ACC112 (cell line): Measurements from ENCODE around the gene TMEM121B.

ENCODE experiments used
- H2AFZ ChIP-seq: fragments of 200-600 bp; sonication (generic); one replicate; pipeline ENCODE4 v1.6.0; 2017; ENCODE audit warnings: antibody characterized with exemption, low read length; ENCODE audit not compliant: unreplicated experiment
- H3K27ac ChIP-seq: fragments of 200-600 bp; sonication (generic); 2 replicates; pipeline ENCODE4 v1.5.1; 2014; ENCODE audit warnings: low read depth, mild to moderate bottlenecking, antibody characterized with exemption, low read length, moderate library complexity
- H3K27me3 ChIP-seq: fragments of 200-600 bp; sonication (generic); 2 replicates; pipeline ENCODE4 v1.6.1; 2014; ENCODE audit warnings: mild to moderate bottlenecking, antibody characterized with exemption, low read length, moderate library complexity, mixed read lengths; ENCODE audit not compliant: insufficient read depth
- H3K36me3 ChIP-seq: fragments of 200-600 bp; sonication (generic); 2 replicates; pipeline ENCODE4 v1.6.1; 2016; ENCODE audit warnings: mild to moderate bottlenecking, antibody characterized with exemption, low read length, moderate library complexity, mixed read lengths; ENCODE audit not compliant: insufficient read depth
- H3K4me1 ChIP-seq: fragments of 200-600 bp; sonication (generic); one replicate; pipeline ENCODE4 v1.6.1; 2016; ENCODE audit warnings: low read length, mixed read lengths; ENCODE audit not compliant: insufficient read depth, unreplicated experiment, control insufficient read depth
- H3K4me3 ChIP-seq: fragments of 200-600 bp; sonication (generic); 2 replicates; pipeline ENCODE4 v1.5.1; 2014; ENCODE audit warnings: mild to moderate bottlenecking, low read depth, low read length
- H3K79me2 ChIP-seq: fragments of 200-600 bp; sonication (generic); one replicate; pipeline ENCODE4 v1.6.0; 2016; ENCODE audit warnings: low read length; ENCODE audit not compliant: control insufficient read depth, unreplicated experiment, insufficient read depth

The TMEM121B gene

DNA sequence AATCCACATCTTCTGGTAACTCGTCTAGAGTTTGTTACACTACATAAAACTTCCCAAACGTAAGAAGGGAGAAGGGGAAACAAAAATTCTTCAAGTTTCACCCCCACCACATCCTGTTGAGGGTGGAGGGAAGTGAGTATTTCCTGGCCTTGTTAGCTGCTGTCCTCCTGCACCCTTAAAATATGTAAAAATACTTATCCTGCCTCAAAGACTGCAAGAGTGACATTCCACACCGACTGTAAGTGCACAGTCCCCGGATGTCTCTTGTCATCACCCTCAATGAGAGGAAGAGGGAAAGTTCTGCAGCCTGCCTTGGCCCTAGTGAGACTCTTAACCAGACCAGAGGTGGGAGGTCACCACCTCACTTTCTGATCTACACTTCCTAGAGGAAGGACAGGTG, 3.3 kb downstream of the TMEM121B start:
- no peak overlapping the region for H2AFZ ChIP-seq
- H3K36me3 ChIP-seq = no peaks in the 10 kb centered on the region
- no peaks in the 10 kb centered on the region for H3K79me2 ChIP-seq
- no peak overlapping the region for H3K27ac ChIP-seq
- H3K4me1 ChIP-seq = no peaks in the 10 kb centered on the region
- H3K4me3 ChIP-seq = no peak overlapping the region
- H3K27me3 ChIP-seq = peaks cover 24% of the 10 kb centered on the region; the same call in 1 of the 2 replicates

DNA sequence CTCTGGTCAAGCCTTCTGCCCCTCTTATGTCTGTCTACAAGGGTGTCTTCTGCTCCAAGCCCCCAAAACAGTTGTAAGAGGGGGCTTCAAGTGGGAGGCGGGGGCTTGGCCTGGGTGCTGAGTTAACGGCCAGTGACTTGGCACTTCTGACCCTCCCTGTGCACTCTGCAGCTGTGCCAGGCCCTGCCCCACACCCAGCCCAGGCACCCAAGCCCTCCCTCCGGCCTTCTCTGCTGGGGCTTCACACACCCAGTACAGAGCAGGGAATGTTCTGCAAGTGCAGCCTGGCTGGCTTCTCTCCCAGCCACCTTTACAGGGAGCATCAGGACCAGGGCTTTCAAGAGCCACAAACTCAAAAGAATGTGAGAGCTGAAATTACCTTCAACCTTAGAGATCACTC, 3.8 kb downstream of the TMEM121B start:
- H2AFZ ChIP-seq = no peak overlapping the region
- H3K4me1 ChIP-seq = no peaks in the 10 kb centered on the region
- peaks cover 24% of the 10 kb centered on the region; the same call in 1 of the 2 replicates for H3K27me3 ChIP-seq
- no peak overlapping the region for H3K27ac ChIP-seq
- H3K36me3 ChIP-seq = no peaks in the 10 kb centered on the region
- H3K4me3 ChIP-seq = no peak overlapping the region
- H3K79me2 ChIP-seq = no peaks in the 10 kb centered on the region

DNA sequence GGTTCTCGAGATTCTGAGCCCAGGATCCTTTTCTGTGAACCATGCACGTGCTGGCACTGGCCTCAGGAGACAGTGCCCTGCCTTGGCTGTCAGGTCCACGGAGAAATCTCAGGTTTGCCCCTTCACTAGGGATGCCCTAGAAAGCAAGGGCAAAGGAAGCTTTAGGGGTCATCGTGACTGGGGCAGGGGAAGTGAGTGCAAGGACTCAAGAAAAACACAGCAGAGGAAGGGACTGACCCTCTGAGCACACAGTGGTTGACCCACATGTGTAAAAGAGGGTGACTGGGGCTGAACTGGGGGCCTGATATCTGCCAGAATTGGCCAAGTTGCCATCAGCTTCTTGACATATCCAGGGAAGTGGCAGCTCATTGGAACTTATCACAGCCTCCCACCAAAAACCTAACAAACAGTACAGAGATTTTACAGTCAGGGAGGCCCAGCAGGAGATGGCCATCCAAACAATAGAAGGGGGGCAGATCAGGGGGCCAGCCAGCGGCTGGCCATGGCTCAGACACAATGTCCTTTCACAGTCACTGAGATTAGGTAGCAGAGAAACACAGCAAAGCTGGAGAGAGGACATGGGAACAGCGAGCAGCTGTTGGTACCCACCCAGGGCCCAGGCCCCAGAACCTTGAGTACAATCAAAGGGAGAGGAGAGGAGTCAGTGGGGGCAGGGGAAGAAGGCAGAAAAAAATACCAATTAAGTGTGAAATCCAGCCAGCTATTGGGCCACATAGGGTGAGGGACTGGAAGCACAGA, 4.4 kb downstream of the TMEM121B start:
- Histone ChIP-seq H3K27ac (no peak overlapping the region), H3K4me1 (no peaks in the 10 kb centered on the region), H3K27me3 (peaks cover 18% of the 10 kb centered on the region; the same call in 1 of the 2 replicates), H3K79me2 (no peaks in the 10 kb centered on the region), H3K4me3 (no peak overlapping the region), H2AFZ (no peak overlapping the region), H3K36me3 (no peaks in the 10 kb centered on the region)

DNA sequence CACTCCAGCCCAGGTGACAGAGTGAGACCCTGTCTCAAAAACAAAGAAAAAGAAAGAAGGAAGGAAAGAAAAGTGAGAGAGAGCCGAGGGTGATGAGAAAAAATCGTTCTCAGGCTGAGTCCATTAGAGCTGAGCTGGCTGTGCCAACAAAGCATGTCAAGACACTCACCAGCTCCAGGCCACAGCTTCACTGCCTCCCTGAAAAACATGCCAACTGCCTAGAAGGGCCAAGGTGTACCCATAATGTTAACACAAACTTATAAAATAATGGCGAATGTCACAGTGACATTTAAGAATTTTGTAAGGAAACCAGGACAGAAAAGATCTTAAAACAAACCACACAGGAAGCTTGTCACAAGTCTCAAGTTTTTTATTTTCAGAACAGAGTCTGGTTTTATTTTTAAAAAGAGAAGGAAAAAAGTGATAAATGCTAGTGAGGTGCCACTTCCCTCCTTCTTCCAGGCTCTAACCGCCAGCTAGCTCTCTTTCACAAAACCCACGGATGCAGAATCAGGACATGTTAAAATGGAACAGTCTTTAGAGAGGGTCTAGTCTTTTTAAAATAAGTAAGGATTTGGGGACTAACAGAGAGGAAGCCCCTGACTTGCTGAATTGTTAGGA, 5.1 kb downstream of the TMEM121B start:
- H3K27me3 ChIP-seq = peaks cover 14% of the 10 kb centered on the region; the same call in 1 of the 2 replicates

DNA sequence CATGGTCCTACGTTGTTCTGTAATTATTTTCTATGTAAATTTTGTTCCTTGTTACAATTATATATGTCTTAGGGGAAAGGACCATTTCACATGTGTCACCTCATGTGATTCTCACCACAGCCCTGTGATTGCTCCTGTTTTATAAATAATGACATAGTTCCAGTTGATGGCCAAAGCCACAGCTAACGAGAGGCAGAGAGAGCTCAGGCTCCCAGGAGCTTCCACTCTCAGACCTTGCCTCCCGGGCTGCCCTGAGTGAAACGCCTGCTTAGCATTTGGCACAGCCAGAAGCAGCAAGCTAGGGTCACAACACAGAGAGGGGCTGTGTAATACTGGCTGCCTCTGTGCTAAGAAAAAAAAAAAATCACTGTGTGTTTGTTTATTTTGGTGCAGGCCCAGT, 5.9 kb downstream of the TMEM121B start:
- Histone ChIP-seq H3K27me3 (peaks cover 14% of the 10 kb centered on the region; the same call in 1 of the 2 replicates), H2AFZ (no peak overlapping the region), H3K4me3 (no peak overlapping the region), H3K36me3 (no peaks in the 10 kb centered on the region), H3K4me1 (no peaks in the 10 kb centered on the region), H3K27ac (no peak overlapping the region), H3K79me2 (no peaks in the 10 kb centered on the region)

More for the DNA sequence above, 5.1 kb downstream of the TMEM121B start:
- H3K4me1 ChIP-seq = no peaks in the 10 kb centered on the region
- H3K27ac ChIP-seq = no peak overlapping the region
- no peaks in the 10 kb centered on the region for H3K79me2 ChIP-seq
- no peak overlapping the region for H2AFZ ChIP-seq
- no peak overlapping the region for H3K4me3 ChIP-seq
- H3K36me3 ChIP-seq = no peaks in the 10 kb centered on the region

DNA sequence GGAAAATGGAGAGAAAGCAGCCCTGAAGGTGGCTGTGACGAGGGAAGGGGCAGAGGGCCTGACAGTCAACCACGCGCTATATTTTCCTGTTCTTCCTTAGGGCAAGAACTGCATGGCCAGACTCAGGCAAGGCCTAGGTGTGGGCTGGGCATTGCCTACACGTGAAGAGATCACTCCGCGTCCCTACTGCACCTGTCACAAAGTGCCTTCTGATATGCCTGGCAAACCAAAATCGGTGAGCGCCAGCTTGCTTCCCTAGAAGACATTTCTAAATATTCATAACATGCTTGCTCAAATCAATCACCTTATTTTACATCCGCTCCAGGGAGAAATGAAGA, 6.3 kb downstream of the TMEM121B start:
- Histone ChIP-seq H3K27me3 (peaks cover 14% of the 10 kb centered on the region; the same call in 1 of the 2 replicates), H3K79me2 (no peaks in the 10 kb centered on the region), H3K36me3 (no peaks in the 10 kb centered on the region), H2AFZ (no peak overlapping the region), H3K27ac (no peak overlapping the region), H3K4me3 (no peak overlapping the region), H3K4me1 (no peaks in the 10 kb centered on the region)

DNA sequence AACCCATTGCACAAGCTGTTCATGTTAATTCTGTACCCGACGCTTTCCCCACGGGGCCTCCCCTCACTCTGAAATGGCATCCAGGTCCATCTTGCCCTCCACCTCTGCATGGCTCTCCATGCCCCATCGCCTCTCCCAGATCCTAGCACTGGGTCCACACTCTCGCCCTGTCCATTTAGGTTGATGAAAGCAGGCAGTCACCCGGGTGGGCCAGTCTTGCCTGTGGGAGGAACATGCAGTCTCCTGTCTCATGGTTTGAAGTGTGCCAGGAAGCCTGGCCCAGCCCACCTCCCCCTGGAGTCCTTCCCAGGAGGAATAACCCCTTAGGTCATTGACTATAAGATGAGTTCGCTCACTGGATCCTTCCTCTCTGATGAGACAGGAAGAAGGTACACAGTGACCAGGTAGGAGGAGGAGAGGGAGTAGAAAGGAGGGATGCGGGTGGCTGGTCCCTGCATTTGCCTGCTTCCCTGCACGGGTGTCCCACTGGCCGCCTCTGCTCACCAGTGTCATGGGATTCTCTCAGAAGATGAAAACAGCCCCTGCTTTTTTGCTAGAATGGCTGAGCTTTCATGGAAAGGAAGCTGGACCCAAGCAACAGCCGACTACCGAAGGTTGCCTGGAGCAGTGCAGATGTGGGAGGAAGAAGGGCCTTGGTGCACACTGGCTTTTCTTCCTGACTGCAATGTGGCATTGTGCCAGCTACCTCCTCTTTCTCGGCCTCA, 6.8 kb downstream of the TMEM121B start:
- Histone ChIP-seq H3K79me2 (no peaks in the 10 kb centered on the region), H3K36me3 (no peaks in the 10 kb centered on the region), H3K27ac (no peak overlapping the region), H3K27me3 (peaks cover 8% of the 10 kb centered on the region; the same call in 1 of the 2 replicates), H3K4me3 (no peak overlapping the region), H2AFZ (no peak overlapping the region), H3K4me1 (no peaks in the 10 kb centered on the region)

DNA sequence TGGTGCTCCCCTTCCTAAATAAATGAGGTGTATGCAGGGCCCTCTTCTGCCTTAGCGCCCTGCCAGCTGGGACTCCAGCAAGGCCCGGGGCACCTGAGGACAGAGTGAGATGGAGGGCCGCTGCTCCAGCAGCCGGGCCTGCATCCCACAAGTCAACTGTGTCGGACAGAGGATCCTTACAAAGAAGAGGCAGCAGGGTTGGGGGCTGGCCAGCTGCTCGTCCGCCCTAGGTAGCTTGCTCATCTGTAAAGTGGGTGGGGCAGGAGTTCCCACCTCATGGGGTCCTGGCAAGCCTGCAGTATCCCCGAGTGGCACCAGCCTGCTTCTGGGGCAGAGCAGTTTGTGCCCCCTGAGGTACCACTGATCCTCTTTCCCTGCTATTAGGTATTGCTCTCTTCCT, 7.6 kb downstream of the TMEM121B start:
- no peaks in the 10 kb centered on the region for H3K36me3 ChIP-seq
- peaks cover 1% of the 10 kb centered on the region; the same call in 1 of the 2 replicates for H3K27me3 ChIP-seq
- no peak overlapping the region for H2AFZ ChIP-seq
- H3K27ac ChIP-seq = no peak overlapping the region
- H3K4me1 ChIP-seq = no peaks in the 10 kb centered on the region
- H3K4me3 ChIP-seq = no peak overlapping the region
- no peaks in the 10 kb centered on the region for H3K79me2 ChIP-seq

DNA sequence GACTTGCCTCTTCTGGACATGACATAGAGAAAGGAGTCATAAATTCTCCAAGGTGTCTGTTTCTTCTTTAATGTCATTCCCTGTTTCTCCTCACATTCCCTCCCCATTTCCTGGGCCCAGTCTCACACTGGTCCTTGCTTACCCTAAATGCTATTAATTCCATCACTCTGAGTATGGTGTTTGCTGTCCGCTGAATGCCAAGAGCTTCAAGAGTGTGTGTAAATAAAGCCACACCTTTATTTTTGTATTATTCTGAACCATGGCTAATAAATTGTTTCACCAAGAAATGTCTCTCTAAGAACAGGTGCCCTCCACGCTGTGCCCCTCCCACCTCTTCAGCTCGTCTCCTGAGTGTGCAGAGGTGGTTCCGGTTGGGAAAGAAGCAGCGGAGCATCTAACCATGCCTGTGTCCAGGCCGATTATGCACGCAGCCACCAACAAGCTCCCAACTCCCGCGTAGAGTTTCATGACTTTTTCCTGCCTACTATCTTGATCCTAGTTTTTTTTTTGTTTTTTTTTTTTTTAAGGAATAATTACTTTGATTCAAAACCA, 8.6 kb downstream of the TMEM121B start:
- Histone ChIP-seq H3K4me3 (no peak overlapping the region), H3K27ac (no peak overlapping the region), H3K79me2 (no peaks in the 10 kb centered on the region), H3K36me3 (no peaks in the 10 kb centered on the region), H2AFZ (no peak overlapping the region), H3K27me3 (no peaks in the 10 kb centered on the region), H3K4me1 (no peaks in the 10 kb centered on the region)

DNA sequence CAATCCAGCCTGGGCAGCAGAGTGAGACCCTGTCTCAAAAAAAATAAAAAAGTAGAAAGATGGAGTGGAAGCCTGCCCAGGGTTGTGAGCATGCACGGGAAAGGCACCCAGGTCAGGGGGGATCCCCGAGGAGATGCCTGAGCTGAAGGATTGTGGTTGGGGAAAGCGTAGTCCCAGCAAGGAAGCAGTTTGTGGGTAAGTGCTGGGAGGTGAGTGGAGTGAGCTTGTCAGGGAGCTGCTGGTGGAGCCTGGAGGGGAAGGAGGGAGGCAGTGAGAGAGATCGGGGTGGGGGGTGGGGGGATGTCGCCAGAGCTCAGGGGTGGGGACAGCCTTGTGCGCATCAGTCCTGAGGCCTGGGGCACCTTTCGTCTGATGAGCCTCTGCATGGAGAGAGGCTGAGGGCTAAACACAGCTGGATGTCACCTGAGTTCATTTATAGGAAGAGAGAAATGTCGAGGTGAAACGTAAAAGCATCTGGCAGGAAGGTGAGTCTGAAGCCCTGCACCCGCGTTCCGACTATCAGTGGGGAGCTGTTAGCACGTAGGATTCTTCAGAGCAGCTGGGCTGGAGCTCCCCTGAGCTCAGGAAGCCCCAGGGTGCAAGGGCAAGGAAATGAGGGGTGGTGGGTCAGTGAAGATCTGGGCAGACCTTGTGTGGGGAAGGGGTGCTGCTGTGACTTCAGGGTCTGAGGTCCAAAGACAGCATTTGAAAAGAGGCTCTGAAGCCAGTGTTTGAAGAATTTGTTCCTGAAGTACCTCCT, 10.2 kb downstream of the TMEM121B start:
- Histone ChIP-seq H3K4me1 (no peaks in the 10 kb centered on the region), H3K36me3 (no peaks in the 10 kb centered on the region), H3K27ac (no peak overlapping the region), H2AFZ (no peak overlapping the region), H3K4me3 (no peak overlapping the region), H3K79me2 (no peaks in the 10 kb centered on the region), H3K27me3 (no peaks in the 10 kb centered on the region)
